ENCODE measurements around the gene ABAT.

DNA sequence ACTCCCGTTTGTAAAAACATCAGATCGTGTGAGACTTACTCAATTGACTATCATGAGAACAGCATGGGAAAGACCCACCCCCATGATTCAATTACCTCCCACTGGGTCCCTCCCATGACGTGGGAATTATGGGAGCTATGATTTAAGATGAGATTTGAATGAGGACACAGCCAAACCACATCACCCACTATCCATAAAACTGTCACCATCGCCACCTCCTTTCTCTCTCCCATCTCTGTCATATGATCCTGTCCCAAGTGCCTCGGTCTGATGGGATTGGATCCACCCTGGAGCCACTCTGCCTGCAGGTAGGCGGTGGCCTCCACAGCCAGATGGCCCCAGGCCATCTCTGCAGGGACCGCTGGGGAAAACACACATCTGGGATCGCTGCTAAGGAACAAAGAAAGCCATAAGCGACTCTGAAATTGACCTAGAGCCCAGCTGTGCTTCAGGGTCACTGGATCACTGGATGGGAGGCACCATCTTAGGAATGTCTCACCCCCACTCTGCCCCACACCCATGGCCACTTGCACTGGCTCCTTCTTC is 61.8 kb downstream of the ABAT start:
- TF ChIP-seq TAF1 (IDR thresholded peaks at IDR 0.05; ENCODE audit: low read depth, low read length), result no peak
- TF ChIP-seq RAD21 (IDR thresholded peaks at IDR 0.05 in 1 of 2, conservative IDR thresholded peaks at IDR 0.05 in 1 of 2; ENCODE audit: low read depth in 2 of 2, low read length in 2 of 2), result no peak
- no peak for TF ChIP-seq POLR2A (IDR thresholded peaks at IDR 0.05; ENCODE audit: control extremely low read depth in 1 of 2, low read depth in 2 of 2, low read length in 2 of 2)
- TF ChIP-seq, protein P1, sequence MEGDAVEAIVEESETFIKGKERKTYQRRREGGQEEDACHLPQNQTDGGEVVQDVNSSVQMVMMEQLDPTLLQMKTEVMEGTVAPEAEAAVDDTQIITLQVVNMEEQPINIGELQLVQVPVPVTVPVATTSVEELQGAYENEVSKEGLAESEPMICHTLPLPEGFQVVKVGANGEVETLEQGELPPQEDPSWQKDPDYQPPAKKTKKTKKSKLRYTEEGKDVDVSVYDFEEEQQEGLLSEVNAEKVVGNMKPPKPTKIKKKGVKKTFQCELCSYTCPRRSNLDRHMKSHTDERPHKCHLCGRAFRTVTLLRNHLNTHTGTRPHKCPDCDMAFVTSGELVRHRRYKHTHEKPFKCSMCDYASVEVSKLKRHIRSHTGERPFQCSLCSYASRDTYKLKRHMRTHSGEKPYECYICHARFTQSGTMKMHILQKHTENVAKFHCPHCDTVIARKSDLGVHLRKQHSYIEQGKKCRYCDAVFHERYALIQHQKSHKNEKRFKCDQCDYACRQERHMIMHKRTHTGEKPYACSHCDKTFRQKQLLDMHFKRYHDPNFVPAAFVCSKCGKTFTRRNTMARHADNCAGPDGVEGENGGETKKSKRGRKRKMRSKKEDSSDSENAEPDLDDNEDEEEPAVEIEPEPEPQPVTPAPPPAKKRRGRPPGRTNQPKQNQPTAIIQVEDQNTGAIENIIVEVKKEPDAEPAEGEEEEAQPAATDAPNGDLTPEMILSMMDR (IDR thresholded peaks at IDR 0.05; ENCODE audit: control extremely low read depth in 1 of 3, insufficient read depth in 1 of 3, low read depth in 1 of 3, low read length in 3 of 3), result no peak
- TF ChIP-seq, protein P2, sequence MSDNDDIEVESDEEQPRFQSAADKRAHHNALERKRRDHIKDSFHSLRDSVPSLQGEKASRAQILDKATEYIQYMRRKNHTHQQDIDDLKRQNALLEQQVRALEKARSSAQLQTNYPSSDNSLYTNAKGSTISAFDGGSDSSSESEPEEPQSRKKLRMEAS (IDR thresholded peaks at IDR 0.05), result no peak
- no peak for TF ChIP-seq SP1 (IDR thresholded peaks at IDR 0.05; ENCODE audit: low read depth, low read length)
- TF ChIP-seq MAFK (IDR thresholded peaks at IDR 0.05; ENCODE audit: low read depth, low read length), result no peak
- TF ChIP-seq EZH2 (IDR thresholded peaks at IDR 0.05; ENCODE audit: low read depth, low read length, severe bottlenecking), result no peak
- no peak for TF ChIP-seq JUN (IDR thresholded peaks at IDR 0.05; ENCODE audit: low read depth, low read length)
- no peak for TF ChIP-seq TCF12 (IDR thresholded peaks at IDR 0.05; ENCODE audit: low read depth, low read length)
- no peak for TF ChIP-seq RFX5 (IDR thresholded peaks at IDR 0.05; ENCODE audit: borderline replicate concordance, low read depth, low read length)
